Choroid plexus epithelial cell (primary cell): ENCODE measurements around the gene NCL.
"Not testable (repeated sequence)": the region's sequence is repeated elsewhere in the genome, so short reads cannot be mapped to it uniquely, and the experiment has no call there.

ENCODE experiments used
- DNase-seq: peaks from one replicate; pipeline ENCODE4 v3.0.0-alpha.2; 2010; ENCODE audit warnings: low read depth
- H3K4me3 ChIP-seq: 2 replicates; pipeline ENCODE4 v1.5.1; 2011; ENCODE audit warnings: low read depth, mild to moderate bottlenecking, control low read depth, low read length, moderate library complexity
- CTCF ChIP-seq: conservative IDR thresholded peaks from 2 replicates; pipeline ENCODE4 v1.5.1; 2011; ENCODE audit warnings: low read depth, mild to moderate bottlenecking, control low read depth, inconsistent platforms, low read length, moderate library complexity

NCL gene

DNA sequence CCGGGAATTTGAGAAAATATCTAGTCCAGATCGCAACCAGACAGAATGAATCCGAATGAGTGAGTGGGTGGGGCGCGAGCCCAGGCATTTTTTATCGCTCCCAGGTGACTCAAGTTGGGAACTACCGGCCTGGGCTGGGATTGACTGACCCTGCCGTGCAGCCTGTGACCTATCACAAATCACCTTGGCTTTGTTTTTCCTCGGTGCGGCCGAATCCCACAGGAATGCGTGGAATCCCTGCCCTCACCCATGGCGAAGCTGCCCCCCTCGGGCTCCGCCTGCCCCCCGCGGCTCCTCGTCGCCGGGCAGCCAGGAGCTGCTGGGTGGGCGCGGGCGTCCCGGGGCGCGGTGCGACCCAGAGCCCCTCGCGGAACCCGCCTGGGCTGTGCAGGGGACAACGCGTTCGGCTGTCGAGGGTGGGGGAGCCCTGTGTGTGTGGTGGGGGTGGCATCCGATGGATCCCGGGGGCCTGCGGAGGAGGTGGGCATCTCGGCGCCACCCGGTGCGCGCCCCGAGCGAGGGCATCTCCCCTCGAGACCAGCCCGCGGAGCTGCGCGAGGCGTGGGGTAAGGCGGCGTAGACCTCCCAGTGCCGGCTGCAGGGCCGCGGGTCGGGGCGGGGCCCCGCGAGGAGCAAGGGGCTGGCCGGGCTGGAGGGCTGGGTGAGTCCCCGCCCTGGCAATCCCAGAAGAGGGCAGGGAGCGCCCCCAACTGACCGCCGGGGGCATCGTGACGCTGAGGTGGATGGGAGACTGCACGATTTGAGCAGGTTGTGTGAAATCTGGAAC is 52.3 kb downstream of the NCL start:
- TF ChIP-seq CTCF: peak; percentile 82
- peak overlapping the region; percentile 65 for H3K4me3 ChIP-seq
- peak; percentile 81 for DNase-seq

DNA sequence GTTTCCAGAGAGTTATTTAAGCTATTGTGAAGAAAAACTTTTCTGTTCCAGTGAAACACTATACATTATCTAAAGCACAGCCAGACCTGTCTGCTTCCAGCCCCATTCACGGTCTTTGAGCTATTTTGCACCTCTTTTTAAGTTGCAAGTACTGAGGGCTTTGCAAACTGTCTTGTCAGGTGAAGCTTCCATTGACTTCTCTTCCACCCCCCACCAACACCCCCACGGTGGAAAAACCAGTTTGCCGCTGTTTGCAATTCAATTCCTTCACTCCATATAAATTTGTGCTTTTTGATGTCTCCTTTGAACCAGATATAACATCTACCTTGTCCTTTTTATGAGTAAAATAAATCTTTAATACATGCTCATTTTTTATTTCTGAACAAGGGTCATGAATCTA is 53.0 kb downstream of the NCL start:
- no peak for TF ChIP-seq CTCF
- no peak overlapping the region for H3K4me3 ChIP-seq
- DNase-seq: no peak

DNA sequence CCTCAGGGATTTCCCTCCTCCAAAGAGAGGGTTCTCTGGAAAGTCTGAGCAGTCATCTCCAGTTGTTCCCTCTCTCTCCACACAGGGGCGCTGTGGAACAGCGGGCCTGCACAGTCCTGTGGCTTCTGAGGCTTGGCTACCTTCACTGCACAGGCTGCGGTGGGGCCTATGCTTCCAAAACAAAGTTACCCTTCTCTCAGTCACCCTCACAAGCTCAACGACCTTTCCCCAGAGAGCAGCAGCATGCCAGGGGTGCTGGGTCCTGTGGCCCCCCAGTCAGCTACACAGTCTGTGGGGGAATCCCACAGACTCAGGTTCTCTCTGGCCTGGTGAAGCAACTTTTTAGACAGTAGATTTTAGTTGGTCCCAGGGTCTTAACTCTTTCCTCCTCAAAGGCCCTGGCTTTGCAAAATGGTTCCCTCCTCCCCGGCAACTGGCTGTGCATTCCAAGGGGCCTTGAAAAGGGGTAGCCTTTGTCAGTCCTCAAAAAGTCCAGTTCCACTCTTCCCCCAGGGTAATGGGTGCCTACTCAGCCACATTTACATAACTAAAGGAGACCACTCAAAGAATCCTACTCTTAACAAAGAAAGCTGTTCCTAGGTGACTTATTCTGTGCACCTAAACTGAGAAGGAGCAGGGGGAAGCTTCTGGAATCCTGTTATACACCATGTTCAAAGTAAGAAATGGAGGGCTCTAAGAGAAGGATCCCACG is 53.8 kb downstream of the NCL start:
- no peak for DNase-seq

DNA sequence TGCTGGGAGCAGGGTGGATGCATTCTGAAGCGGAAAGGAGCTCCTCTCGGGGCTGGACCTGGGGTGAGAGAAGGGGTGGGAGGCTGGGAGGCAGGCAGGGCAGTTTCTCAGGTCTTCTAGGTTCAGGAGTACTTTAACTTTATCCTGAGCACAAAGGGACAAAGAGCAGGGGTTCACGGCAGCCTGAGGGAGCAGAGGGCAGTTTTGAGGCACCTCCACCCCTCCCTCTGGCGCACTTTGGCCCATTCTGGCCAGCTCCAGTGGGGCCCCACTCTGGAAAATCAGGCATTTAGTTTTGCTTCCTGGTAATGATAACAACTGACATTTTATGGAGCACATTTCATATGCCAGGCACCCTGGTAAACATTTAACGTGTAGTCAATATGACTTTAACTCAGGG is 54.5 kb downstream of the NCL start:
- H3K4me3 ChIP-seq: no peak overlapping the region
- TF ChIP-seq CTCF: no peak
- no peak for DNase-seq

More for the DNA sequence above, 53.8 kb downstream of the NCL start:
- no peak overlapping the region for H3K4me3 ChIP-seq
- TF ChIP-seq CTCF: peak; percentile 58

DNA sequence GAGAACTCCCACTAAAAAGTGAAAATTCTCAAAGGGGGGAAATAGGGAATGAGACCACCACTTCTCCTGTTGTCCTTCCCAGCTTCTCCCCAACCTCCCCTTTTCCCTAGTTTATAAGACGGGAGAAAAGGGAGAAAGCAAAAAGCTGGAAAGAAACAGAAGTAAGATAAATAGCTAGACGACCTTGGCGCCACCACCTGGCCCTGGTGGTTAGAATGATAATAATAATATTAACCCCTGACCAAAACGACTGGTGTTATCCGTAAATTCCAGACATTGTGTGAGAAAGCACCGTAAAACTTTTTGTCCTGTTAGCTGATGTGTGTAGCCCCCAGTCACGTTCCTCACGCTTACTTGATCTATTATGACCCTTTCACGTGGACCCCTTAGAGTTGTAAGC is 56.0 kb downstream of the NCL start:
- not testable (repeated sequence) for H3K4me3 ChIP-seq, DNase-seq

DNA sequence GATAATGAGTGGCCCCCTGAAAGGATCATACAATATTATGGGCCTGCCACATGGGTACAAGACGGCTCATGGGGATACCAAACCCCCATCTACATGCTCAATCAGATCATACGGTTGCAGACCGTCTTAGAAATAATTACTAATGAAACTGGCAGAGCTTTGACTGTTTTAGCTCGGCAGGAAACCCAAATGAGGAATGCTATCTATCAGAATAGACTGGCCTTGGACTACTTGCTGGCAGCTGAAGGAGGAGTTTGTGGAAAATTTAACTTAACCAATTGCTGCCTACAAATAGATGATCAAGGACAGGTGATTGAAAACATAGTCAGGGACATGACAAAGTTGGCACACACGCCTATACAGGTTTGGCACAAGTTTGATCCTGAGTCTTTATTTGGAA is 56.6 kb downstream of the NCL start:
- not testable (repeated sequence) for H3K4me3 ChIP-seq

DNA sequence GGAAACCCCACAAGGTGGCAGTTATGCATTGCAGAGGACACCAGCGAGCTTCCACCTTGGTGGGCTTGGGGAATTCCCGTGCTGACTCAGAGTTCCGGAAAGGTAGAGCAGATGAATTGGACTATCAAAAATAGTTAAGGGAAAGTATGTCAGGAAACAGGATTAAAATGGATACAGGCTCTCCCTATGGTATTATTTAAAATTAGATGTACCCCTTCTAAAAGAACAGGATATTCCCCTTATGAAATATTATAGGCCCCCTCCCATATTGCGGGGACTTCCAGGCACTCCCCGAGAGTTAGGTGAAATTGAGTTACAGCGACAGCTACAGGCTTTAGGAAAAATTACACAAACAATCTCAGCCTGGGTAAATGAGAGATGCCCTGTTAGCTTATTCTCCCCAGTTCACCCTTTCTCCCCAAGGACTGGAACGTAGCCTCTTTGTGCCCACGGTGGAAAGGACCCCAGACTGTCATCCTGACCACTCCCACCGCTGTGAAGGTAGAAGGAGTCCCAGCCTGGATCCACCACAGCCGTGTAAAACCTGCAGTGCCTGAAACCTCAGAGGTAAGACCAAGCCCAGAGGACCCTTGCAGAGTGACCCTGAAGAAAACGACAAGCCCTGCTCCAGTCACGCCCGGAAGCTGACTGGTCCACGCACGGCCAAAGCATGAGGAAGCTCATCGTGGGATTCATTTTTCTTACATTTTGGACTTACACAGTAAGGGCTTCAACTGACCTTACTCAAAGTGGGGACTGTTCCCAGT is 58.5 kb downstream of the NCL start:
- not testable (repeated sequence) for H3K4me3 ChIP-seq, DNase-seq
- TF ChIP-seq CTCF: peak; percentile 35

More for the DNA sequence above, 56.6 kb downstream of the NCL start:
- DNase-seq: not testable (repeated sequence)

- not testable (repeated sequence) for DNase-seq, H3K4me3 ChIP-seq
Measured at GRCh38 chr2:231404183-231404578, 60.1 kb downstream of the NCL start.
